ENCODE results near the gene GREM1. TPM values are rescaled to one million over a fixed set of nuclear protein-coding genes. Genes with fewer than 3 reads are reported as not detected.

GREM1 gene
- total and polyA plus RNA-seq, 4 donors: 0.06 to 2.4 (median 1.7) TPM

DNA sequence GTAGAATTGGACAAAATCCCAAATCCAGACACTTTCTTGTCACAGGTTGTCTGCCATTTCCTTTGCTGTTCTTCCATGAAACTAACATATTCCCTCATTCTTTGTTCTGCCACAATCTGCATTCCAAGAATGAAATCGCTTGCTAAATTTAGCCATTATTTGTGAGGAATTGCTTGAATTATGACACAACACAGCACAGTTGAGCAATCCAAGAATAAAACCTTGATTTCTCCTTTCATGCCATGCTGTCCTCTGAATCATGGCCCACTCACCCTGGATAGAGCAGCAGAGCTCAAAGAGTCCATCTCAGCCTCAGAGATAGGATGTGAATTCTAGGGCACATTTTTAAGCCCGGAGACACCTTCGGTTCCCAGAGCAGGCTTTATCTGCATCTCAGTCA lies 35.2 kb upstream of the GREM1 start:
- no peak overlapping the region for H3K4me3 ChIP-seq
- H3K36me3 ChIP-seq (ENCODE audit: control insufficient read depth in 4 of 4, insufficient read depth in 4 of 4, low read length in 4 of 4): no peaks in the 10 kb centered on the region
- no peaks in the 10 kb centered on the region for H3K4me1 ChIP-seq (ENCODE audit: control insufficient read depth in 5 of 5, insufficient read depth in 5 of 5, low read length in 5 of 5)
- H3K9me3 ChIP-seq (ENCODE audit: control insufficient read depth in 4 of 4, insufficient read depth in 3 of 4, low read length in 3 of 4): peaks cover 0 to 4% (median 0%) of the 10 kb centered on the region in 4 donors
- DNase-seq (peak in 2 of 3 donors; percentile 18 to 46), ATAC-seq (ENCODE audit: insufficient read depth, low FRiP score) (no peak)
- TF ChIP-seq, protein P1, sequence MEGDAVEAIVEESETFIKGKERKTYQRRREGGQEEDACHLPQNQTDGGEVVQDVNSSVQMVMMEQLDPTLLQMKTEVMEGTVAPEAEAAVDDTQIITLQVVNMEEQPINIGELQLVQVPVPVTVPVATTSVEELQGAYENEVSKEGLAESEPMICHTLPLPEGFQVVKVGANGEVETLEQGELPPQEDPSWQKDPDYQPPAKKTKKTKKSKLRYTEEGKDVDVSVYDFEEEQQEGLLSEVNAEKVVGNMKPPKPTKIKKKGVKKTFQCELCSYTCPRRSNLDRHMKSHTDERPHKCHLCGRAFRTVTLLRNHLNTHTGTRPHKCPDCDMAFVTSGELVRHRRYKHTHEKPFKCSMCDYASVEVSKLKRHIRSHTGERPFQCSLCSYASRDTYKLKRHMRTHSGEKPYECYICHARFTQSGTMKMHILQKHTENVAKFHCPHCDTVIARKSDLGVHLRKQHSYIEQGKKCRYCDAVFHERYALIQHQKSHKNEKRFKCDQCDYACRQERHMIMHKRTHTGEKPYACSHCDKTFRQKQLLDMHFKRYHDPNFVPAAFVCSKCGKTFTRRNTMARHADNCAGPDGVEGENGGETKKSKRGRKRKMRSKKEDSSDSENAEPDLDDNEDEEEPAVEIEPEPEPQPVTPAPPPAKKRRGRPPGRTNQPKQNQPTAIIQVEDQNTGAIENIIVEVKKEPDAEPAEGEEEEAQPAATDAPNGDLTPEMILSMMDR (IDR thresholded peaks at IDR 0.05; ENCODE audit: control extremely low read depth, extremely low read depth): no peak
- H3K9ac ChIP-seq (ENCODE audit: insufficient read depth in 1 of 2, low read length in 2 of 2): no peak overlapping the region
- WGBS, 2 donors: 86 to 89% methylated on average over 3 of the region's 3 CpGs
- H3K27me3 ChIP-seq (ENCODE audit: control insufficient read depth in 3 of 3, insufficient read depth in 3 of 3, low read length in 2 of 3): no peaks in the 10 kb centered on the region
- no peak overlapping the region for H3K27ac ChIP-seq (ENCODE audit: low read depth in 1 of 2, low read length in 1 of 2)

DNA sequence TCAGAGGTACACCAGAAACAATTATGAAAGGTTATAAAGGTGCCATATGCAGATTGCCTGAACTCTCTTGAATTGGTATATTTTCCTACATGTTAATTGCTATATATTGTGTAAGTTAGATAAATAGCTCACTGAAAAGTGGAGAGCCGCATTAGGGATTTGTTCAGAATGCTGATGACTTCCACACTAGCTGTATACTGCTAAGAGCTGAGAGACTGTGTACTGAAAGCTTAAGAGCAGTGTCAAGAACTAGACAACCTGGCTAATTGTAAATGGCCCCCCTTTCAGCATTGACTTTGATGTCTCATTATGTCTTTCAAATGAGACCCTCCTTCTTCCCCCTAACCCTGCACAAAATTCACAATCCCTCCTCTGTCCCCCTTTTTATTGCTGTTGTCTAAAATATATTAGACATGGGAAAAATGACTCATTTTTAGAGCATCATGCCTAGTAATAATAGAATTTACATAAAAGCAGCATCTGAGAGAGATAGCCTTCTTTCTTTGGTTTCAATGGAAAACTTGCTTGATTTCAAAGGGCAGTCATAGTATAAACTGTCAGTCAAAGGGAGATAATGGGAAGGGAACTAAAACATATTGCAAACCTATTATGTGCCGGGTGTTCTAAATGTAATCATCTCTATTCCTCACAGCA lies 34.7 kb upstream of the GREM1 start:
- no peak overlapping the region for H3K9ac ChIP-seq (ENCODE audit: insufficient read depth in 1 of 2, low read length in 2 of 2)
- peaks cover 0 to 4% (median 0%) of the 10 kb centered on the region in 4 donors for H3K9me3 ChIP-seq (ENCODE audit: control insufficient read depth in 4 of 4, insufficient read depth in 3 of 4, low read length in 3 of 4)
- H3K4me1 ChIP-seq (ENCODE audit: control insufficient read depth in 5 of 5, insufficient read depth in 5 of 5, low read length in 5 of 5): no peaks in the 10 kb centered on the region
- TF ChIP-seq, protein P1 (IDR thresholded peaks at IDR 0.05; ENCODE audit: control extremely low read depth, extremely low read depth): no peak
- no peaks in the 10 kb centered on the region for H3K36me3 ChIP-seq (ENCODE audit: control insufficient read depth in 4 of 4, insufficient read depth in 4 of 4, low read length in 4 of 4)
- no peak for ATAC-seq (ENCODE audit: insufficient read depth, low FRiP score)
- 86 to 96% methylated on average over 2 of the region's 2 CpGs for WGBS, 2 donors
- no peaks in the 10 kb centered on the region for H3K27me3 ChIP-seq (ENCODE audit: control insufficient read depth in 3 of 3, insufficient read depth in 3 of 3, low read length in 2 of 3)
- H3K4me3 ChIP-seq: no peak overlapping the region
- no peak overlapping the region for H3K27ac ChIP-seq (ENCODE audit: low read depth in 1 of 2, low read length in 1 of 2)
- no peak for DNase-seq

DNA sequence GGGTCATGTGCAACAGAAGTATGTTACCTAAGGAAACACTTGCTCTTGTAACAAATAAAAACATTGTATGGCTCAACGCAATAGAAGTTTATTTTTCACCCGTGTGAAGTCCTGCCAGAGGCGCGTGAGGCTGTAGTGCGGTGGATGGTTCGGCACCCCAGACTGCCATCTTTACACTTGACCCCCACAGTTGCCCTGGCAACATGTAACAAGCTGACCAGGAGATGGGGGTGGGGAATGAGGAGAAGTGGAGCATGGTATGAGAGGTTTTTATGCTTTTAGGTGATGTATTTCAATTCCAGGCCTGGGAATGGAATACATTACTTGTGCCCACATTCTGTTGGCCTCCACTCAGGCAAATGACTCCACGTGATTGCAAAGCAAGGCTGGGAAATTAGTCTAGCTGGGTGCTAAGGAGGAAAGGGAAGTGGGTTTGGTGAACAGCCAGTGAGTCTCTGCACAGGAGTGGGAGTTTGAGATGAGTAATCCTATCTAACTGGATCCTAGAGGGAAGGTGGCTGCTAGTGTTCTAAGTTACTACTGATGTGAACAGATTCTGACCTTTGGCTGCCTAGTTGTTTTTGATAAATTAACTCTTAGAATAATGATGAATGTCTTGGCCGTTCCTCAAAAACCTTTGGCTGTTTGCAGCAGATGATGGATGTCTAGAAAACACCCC lies 33.8 kb upstream of the GREM1 start:
- WGBS, 2 donors: 76% methylated on average over 8 of the region's 8 CpGs
- Histone ChIP-seq H3K9ac (ENCODE audit: insufficient read depth in 1 of 2, low read length in 2 of 2) (no peak overlapping the region), H3K27ac (ENCODE audit: low read depth in 1 of 2, low read length in 1 of 2) (no peak overlapping the region), H3K27me3 (ENCODE audit: control insufficient read depth in 3 of 3, insufficient read depth in 3 of 3, low read length in 2 of 3) (no peaks in the 10 kb centered on the region), H3K4me3 (no peak overlapping the region), H3K36me3 (ENCODE audit: control insufficient read depth in 4 of 4, insufficient read depth in 4 of 4, low read length in 4 of 4) (no peaks in the 10 kb centered on the region), H3K9me3 (ENCODE audit: control insufficient read depth in 4 of 4, insufficient read depth in 3 of 4, low read length in 3 of 4) (peaks cover 0 to 4% (median 0%) of the 10 kb centered on the region in 4 donors), H3K4me1 (ENCODE audit: control insufficient read depth in 5 of 5, insufficient read depth in 5 of 5, low read length in 5 of 5) (no peaks in the 10 kb centered on the region)
- ATAC-seq (ENCODE audit: insufficient read depth, low FRiP score): peak; percentile 38
- DNase-seq: no peak
- TF ChIP-seq, protein P1 (IDR thresholded peaks at IDR 0.05; ENCODE audit: control extremely low read depth, extremely low read depth): no peak

Data from lung (tissue), 12 donors.